Activated T-cell treated with anti-CD3 and anti-CD28 coated beads for 24 hours (primary cell): ENCODE measurements around the gene CTTNBP2NL.
A peak's percentile ranks its signal among the peaks of the same experiment; 100 is the strongest.
"Not testable (repeated sequence)": the region's sequence is repeated elsewhere in the genome, so short reads cannot be mapped to it uniquely, and the experiment has no call there.

Experiments
- DNase-seq: peaks from one replicate; pipeline ENCODE4 v3.0.0-alpha.2; 2020; ENCODE audit warnings: low read depth

The CTTNBP2NL gene

GRCh38 chr1:112386731-112387346 is 9.2 kb upstream of the CTTNBP2NL start:
- DNase-seq = no peak

GRCh38 chr1:112387807-112388206 is 8.2 kb upstream of the CTTNBP2NL start:
- no peak for DNase-seq

GRCh38 chr1:112388436-112388835 is 7.6 kb upstream of the CTTNBP2NL start:
- no peak for DNase-seq

- no peak for DNase-seq
Measured at GRCh38 chr1:112389689-112390088, 6.3 kb upstream of the CTTNBP2NL start.

- DNase-seq = not testable (repeated sequence)
Measured at GRCh38 chr1:112390335-112390734, 5.7 kb upstream of the CTTNBP2NL start.

- DNase-seq = peak; percentile 78
Measured at GRCh38 chr1:112390775-112391602, 5.0 kb upstream of the CTTNBP2NL start.

- no peak for DNase-seq
Measured at GRCh38 chr1:112391603-112391940, 4.4 kb upstream of the CTTNBP2NL start.

- DNase-seq = no peak
Measured at GRCh38 chr1:112393631-112393974, 2.4 kb upstream of the CTTNBP2NL start.

- no peak for DNase-seq
Measured at GRCh38 chr1:112394743-112395062, 1.3 kb upstream of the CTTNBP2NL start.

GRCh38 chr1:112395256-112395820 is 676 bp upstream of the CTTNBP2NL start:
- no peak for DNase-seq

- no peak for DNase-seq
Measured at GRCh38 chr1:112396653-112397471, 848 bp downstream of the CTTNBP2NL start.

- no peak for DNase-seq
Measured at GRCh38 chr1:112397841-112398240, 1.8 kb downstream of the CTTNBP2NL start.

- no peak for DNase-seq
Measured at GRCh38 chr1:112399456-112399855, 3.4 kb downstream of the CTTNBP2NL start.

GRCh38 chr1:112400706-112401105 is 4.7 kb downstream of the CTTNBP2NL start:
- not testable (repeated sequence) for DNase-seq

GRCh38 chr1:112402682-112403643 is 6.9 kb downstream of the CTTNBP2NL start:
- DNase-seq = no peak

GRCh38 chr1:112406771-112407170 is 10.8 kb downstream of the CTTNBP2NL start:
- DNase-seq = no peak

- no peak for DNase-seq
Measured at GRCh38 chr1:112409414-112409813, 13.4 kb downstream of the CTTNBP2NL start.

- DNase-seq = no peak
Measured at GRCh38 chr1:112410673-112411072, 14.7 kb downstream of the CTTNBP2NL start.

- DNase-seq = no peak
Measured at GRCh38 chr1:112417271-112417670, 21.3 kb downstream of the CTTNBP2NL start.

GRCh38 chr1:112418099-112418892 is 22.3 kb downstream of the CTTNBP2NL start:
- no peak for DNase-seq

GRCh38 chr1:112423207-112423606 is 27.2 kb downstream of the CTTNBP2NL start:
- DNase-seq = no peak
